MM.1S (cell line): ENCODE data around the gene INTS4.
"Not testable (repeated sequence)": the region's sequence is repeated elsewhere in the genome, so short reads cannot be mapped to it uniquely, and the experiment has no call there.

Source experiments
- DNase-seq: peaks from one replicate; pipeline ENCODE4 v3.0.0-alpha.2; 2015
- H2AFZ ChIP-seq: fragments of 300-600 bp; sonication (generic); 2 replicates; pipeline ENCODE4 v1.6.0; 2016; ENCODE audit warnings: antibody characterized with exemption, low read length
- H3F3A ChIP-seq: fragments of 300-600 bp; sonication (generic); 2 replicates; pipeline ENCODE4 v1.6.1; 2016; ENCODE audit warnings: mild to moderate bottlenecking, antibody characterized with exemption, low read length, moderate library complexity, mixed read lengths; ENCODE audit not compliant: insufficient read depth
- H3K27ac ChIP-seq: fragments of 300-600 bp; sonication (generic); 2 replicates; pipeline ENCODE4 v1.5.1; 2016; ENCODE audit warnings: mild to moderate bottlenecking, low read length
- H3K27me3 ChIP-seq: fragments of 300-600 bp; sonication (generic); replicated peaks from 2 replicates; pipeline ENCODE4 v1.6.0; 2016; ENCODE audit warnings: low read length; ENCODE audit not compliant: insufficient read depth
- H3K36me3 ChIP-seq: fragments of 300-600 bp; sonication (generic); replicated peaks from 2 replicates; pipeline ENCODE4 v1.6.1; 2016; ENCODE audit warnings: mild to moderate bottlenecking, low read length, mixed read lengths; ENCODE audit not compliant: insufficient read depth
- H3K4me1 ChIP-seq: fragments of 300-600 bp; sonication (generic); 2 replicates; pipeline ENCODE4 v1.6.1; 2016; ENCODE audit warnings: low read length, mixed read lengths
- H3K4me2 ChIP-seq: fragments of 300-600 bp; sonication (generic); 2 replicates; pipeline ENCODE4 v1.6.0; 2016; ENCODE audit warnings: low read depth, low read length
- H3K4me3 ChIP-seq: fragments of 300-600 bp; sonication (generic); 2 replicates; pipeline ENCODE4 v1.5.1; 2016; ENCODE audit warnings: low read length, mixed read lengths
- H3K79me2 ChIP-seq: fragments of 300-600 bp; sonication (generic); 2 replicates; pipeline ENCODE4 v1.6.1; 2016; ENCODE audit warnings: mixed run types, low read length, mixed read lengths
- H3K9ac ChIP-seq: fragments of 300-600 bp; sonication (generic); 2 replicates; pipeline ENCODE4 v1.6.1; 2016; ENCODE audit warnings: low read length, mixed read lengths
- H3K9me2 ChIP-seq: fragments of 300-600 bp; sonication (generic); replicated peaks from 2 replicates; pipeline ENCODE4 v1.6.1; 2016; ENCODE audit warnings: mild to moderate bottlenecking, low read length, mixed read lengths; ENCODE audit not compliant: insufficient read depth
- H3K9me3 ChIP-seq: fragments of 300-600 bp; sonication (generic); replicated peaks from 2 replicates; pipeline ENCODE4 v1.6.1; 2016; ENCODE audit warnings: mild to moderate bottlenecking, low read length, mixed read lengths; ENCODE audit not compliant: insufficient read depth
- H4K20me1 ChIP-seq: fragments of 300-600 bp; sonication (generic); 2 replicates; pipeline ENCODE4 v1.6.1; 2016; ENCODE audit warnings: mild to moderate bottlenecking, low read length, moderate library complexity, mixed read lengths; ENCODE audit not compliant: insufficient read depth
- EZH2 ChIP-seq: fragments of 300-600 bp; sonication (generic); optimal IDR thresholded peaks from 2 replicates; pipeline ENCODE3; 2017; ENCODE audit warnings: low read depth, mild to moderate bottlenecking, antibody characterized with exemption, low read length, mixed read lengths
- EZH2phosphoT487 ChIP-seq: fragments of 300-600 bp; sonication (generic); IDR thresholded peaks from 2 replicates; pipeline ENCODE4 v1.6.1; 2018; ENCODE audit warnings: antibody characterized with exemption, low read length
- TF ChIP-seq, protein P1 (sequence below): fragments of 300-600 bp; sonication (generic); IDR thresholded peaks from 2 replicates; pipeline ENCODE4 v1.5.1; 2016; ENCODE audit warnings: antibody characterized with exemption, low read length, mixed read lengths

INTS4 gene

DNA sequence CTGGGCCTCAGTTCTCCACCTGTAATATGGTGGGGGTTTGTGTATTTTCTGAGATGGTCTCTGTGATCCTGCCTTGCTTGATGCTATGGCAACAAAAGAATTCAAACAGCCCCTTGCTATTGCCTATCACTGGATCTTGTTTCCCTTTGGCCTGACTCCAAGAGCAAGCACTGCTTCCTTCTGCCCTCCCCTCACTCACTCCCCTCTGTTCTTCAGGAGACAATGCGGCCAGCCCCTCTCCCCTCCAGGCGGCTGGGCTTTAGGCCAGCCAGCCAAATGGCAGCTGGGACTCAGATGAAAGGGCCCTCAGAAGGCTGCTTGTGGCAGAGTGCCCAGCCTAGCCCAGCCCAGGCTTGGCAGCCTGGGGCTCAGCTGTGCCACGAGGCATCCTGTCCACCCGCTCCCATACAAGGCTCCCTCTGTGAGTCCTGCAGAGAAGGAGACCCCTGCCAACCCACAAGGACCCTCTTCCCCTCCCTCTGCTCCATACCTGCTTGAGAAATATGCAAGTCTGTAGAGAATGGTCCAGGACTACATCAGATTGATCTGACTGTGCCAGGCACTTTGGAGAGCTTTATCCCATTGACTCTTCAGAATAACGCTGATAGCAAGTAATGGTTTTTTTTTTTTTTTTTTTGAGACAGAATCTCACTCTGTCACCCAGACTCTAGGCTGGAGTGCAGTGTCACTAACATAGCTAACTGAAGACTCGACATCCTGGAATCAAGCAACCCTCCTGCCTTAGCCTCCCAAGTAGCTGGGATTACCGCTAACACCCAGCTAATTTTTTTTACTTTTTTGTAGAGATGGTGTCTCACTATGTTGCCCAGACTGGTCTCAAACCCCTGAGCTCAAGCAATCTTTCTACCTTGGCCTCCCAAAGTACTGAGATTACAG is 36.2 kb upstream of the INTS4 start:
- Histone ChIP-seq H3K27me3 (no peaks in the 10 kb centered on the region), H3K9me2 (no peaks in the 10 kb centered on the region), H4K20me1 (no peaks in the 10 kb centered on the region), H3K27ac (no peak overlapping the region), H3F3A (no peaks in the 10 kb centered on the region), H3K9me3 (no peaks in the 10 kb centered on the region), H3K4me3 (no peak overlapping the region), H3K4me2 (no peak overlapping the region), H3K4me1 (no peaks in the 10 kb centered on the region), H3K79me2 (no peaks in the 10 kb centered on the region), H2AFZ (no peak overlapping the region), H3K36me3 (no peaks in the 10 kb centered on the region), H3K9ac (no peak overlapping the region)
- DNase-seq: no peak
- TF ChIP-seq EZH2phosphoT487: no peak
- TF ChIP-seq, protein P1, sequence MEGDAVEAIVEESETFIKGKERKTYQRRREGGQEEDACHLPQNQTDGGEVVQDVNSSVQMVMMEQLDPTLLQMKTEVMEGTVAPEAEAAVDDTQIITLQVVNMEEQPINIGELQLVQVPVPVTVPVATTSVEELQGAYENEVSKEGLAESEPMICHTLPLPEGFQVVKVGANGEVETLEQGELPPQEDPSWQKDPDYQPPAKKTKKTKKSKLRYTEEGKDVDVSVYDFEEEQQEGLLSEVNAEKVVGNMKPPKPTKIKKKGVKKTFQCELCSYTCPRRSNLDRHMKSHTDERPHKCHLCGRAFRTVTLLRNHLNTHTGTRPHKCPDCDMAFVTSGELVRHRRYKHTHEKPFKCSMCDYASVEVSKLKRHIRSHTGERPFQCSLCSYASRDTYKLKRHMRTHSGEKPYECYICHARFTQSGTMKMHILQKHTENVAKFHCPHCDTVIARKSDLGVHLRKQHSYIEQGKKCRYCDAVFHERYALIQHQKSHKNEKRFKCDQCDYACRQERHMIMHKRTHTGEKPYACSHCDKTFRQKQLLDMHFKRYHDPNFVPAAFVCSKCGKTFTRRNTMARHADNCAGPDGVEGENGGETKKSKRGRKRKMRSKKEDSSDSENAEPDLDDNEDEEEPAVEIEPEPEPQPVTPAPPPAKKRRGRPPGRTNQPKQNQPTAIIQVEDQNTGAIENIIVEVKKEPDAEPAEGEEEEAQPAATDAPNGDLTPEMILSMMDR: no peak
- no peak for TF ChIP-seq EZH2

DNA sequence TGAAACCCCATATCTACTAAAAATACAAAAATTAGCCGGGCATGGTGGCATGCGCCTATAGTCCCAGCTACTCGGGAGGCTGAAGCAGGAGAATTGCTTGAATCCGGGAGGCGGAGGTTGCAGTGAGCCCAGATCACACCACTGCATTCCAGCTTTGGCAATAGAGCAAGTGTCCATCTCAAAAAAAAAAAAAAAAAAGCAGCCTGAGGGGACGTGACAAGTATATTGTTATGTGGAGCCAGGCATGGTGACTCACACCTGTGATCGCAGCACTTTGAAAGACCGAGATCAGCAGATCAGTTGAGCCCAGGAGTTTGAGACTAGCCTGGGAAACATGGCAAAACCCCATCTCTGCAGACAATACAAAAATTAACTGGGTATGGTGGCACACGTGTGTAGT is 34.0 kb upstream of the INTS4 start:
- H3K4me2 ChIP-seq, DNase-seq, H3K79me2 ChIP-seq, H3K4me1 ChIP-seq, H2AFZ ChIP-seq, H3K27me3 ChIP-seq, H3K4me3 ChIP-seq, H4K20me1 ChIP-seq, H3K9ac ChIP-seq, H3K27ac ChIP-seq, H3F3A ChIP-seq, H3K9me3 ChIP-seq, H3K9me2 ChIP-seq, H3K36me3 ChIP-seq: not testable (repeated sequence)

DNA sequence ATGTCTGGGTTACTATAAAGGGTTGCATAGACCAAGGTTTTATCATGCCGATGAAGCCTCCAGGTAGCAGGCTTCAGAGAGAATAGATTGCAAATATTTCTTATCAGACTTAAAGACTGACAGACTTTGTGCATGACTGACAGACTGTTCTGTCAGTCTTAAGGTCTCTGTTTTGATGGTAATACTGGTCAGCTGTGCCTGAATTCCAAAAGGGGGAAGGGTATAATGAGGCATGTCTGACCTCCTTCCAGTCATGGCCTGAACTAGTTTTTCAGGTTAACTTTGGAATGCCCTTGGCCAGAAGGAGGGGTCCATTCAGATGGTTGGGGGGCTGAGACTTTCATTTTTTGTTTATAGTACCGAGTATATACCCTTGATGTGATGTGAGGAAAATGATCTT is 33.3 kb upstream of the INTS4 start:
- Histone ChIP-seq H3K4me1 (no peaks in the 10 kb centered on the region), H3K27ac (no peak overlapping the region), H3F3A (no peaks in the 10 kb centered on the region), H3K79me2 (no peaks in the 10 kb centered on the region), H3K9me3 (no peaks in the 10 kb centered on the region), H2AFZ (no peak overlapping the region), H3K36me3 (no peaks in the 10 kb centered on the region), H3K4me3 (no peak overlapping the region), H3K9ac (no peak overlapping the region), H4K20me1 (no peaks in the 10 kb centered on the region), H3K4me2 (no peak overlapping the region), H3K9me2 (no peaks in the 10 kb centered on the region), H3K27me3 (no peaks in the 10 kb centered on the region)
- TF ChIP-seq, protein P1: no peak
- no peak for TF ChIP-seq EZH2
- no peak for TF ChIP-seq EZH2phosphoT487
- DNase-seq: no peak

DNA sequence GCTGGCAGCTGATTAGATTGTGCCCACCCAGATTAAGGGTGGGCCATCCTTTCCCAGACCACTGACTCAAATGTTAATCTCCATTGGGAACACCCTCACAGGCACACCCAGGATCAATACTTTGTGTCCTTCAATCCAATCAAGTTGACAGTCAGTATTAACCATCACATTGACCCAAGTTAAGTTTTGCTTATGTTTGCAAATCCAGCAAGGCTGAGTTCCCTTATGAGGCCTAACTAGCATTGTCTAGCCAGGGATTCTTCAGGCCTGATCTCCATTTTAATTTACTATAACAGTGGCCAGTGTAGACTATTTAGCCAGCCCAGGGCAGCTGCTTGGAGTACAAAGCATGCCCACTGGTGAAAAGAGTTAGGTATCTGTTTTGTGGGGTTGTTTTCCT is 30.9 kb upstream of the INTS4 start:
- TF ChIP-seq EZH2phosphoT487: no peak
- TF ChIP-seq, protein P1: no peak
- TF ChIP-seq EZH2: no peak
- Histone ChIP-seq H3K9me2 (no peaks in the 10 kb centered on the region), H2AFZ (no peak overlapping the region), H3K4me2 (no peak overlapping the region), H3K36me3 (no peaks in the 10 kb centered on the region), H3K9ac (no peak overlapping the region), H3F3A (no peaks in the 10 kb centered on the region), H4K20me1 (no peaks in the 10 kb centered on the region), H3K4me1 (no peaks in the 10 kb centered on the region), H3K27me3 (no peaks in the 10 kb centered on the region), H3K9me3 (no peaks in the 10 kb centered on the region), H3K4me3 (no peak overlapping the region), H3K79me2 (no peaks in the 10 kb centered on the region), H3K27ac (no peak overlapping the region)
- DNase-seq: no peak
